Astrocyte of the cerebellum (primary cell): Measurements from ENCODE around the gene MAP3K7.

ENCODE experiments used
- DNase-seq: peaks from one replicate; pipeline ENCODE4 v3.0.0-alpha.2; 2011; ENCODE audit warnings: low read depth
- H3K4me3 ChIP-seq: 2 replicates; pipeline ENCODE4 v1.5.1; 2011; ENCODE audit warnings: mild to moderate bottlenecking, low read depth, low read length, moderate library complexity
- in situ Hi-C: cut with HindIII; loops from 2 replicates; pipeline ENCODE4 v1.10.0; 2017; ENCODE audit warnings: low sequenced_read_pairs
- TF ChIP-seq, protein P1 (sequence below): IDR thresholded peaks from 2 replicates; pipeline ENCODE4 v1.5.1; 2012; ENCODE audit warnings: low read length, low read depth, moderate library complexity, mild to moderate bottlenecking; ENCODE audit errors: missing control alignments

Gene MAP3K7

DNA sequence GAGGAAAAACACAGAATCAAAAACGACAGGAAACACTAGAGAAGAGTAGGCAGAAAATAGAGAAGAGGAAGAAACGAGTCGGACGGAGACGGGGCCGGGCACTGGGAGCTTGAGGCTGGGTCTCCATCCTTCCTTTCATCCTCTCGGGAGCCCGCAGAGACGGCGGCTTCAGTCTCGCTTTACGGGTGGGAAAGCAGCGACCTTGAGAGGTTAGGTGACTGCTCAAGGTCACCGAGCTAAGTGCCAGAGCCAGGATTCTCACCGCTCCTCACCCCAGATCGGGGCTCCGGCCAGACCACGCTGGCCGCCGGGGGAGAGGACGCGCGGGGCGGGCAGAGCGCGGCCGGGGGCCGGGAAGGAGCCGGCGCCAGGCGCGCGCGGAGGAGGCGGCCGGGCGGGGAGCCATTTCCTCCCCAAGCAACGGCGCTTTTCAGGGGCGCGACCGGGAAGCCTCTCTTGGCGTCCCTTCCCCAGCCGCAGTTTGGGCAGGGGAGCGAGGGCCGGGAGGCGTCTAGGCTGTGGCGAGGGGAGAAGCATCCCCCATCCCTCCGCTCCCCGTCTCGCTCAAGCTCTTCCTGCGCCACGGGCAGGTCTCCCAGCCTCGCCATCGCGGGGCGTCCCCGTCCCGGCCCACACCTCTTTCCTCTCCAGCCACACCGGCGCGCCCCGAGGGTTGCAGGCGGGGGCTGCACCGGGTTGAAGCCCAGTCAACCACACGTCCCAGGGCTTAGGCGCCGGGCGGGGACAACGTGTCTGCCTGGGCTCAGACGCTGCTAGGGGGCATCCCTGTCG is 24.1 kb upstream of the MAP3K7 start:
- H3K4me3 ChIP-seq = peak overlapping the region; percentile 56
- in situ Hi-C loops = no loop called here
- no peak for DNase-seq
- TF ChIP-seq, protein P1, sequence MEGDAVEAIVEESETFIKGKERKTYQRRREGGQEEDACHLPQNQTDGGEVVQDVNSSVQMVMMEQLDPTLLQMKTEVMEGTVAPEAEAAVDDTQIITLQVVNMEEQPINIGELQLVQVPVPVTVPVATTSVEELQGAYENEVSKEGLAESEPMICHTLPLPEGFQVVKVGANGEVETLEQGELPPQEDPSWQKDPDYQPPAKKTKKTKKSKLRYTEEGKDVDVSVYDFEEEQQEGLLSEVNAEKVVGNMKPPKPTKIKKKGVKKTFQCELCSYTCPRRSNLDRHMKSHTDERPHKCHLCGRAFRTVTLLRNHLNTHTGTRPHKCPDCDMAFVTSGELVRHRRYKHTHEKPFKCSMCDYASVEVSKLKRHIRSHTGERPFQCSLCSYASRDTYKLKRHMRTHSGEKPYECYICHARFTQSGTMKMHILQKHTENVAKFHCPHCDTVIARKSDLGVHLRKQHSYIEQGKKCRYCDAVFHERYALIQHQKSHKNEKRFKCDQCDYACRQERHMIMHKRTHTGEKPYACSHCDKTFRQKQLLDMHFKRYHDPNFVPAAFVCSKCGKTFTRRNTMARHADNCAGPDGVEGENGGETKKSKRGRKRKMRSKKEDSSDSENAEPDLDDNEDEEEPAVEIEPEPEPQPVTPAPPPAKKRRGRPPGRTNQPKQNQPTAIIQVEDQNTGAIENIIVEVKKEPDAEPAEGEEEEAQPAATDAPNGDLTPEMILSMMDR = peak; percentile 9

DNA sequence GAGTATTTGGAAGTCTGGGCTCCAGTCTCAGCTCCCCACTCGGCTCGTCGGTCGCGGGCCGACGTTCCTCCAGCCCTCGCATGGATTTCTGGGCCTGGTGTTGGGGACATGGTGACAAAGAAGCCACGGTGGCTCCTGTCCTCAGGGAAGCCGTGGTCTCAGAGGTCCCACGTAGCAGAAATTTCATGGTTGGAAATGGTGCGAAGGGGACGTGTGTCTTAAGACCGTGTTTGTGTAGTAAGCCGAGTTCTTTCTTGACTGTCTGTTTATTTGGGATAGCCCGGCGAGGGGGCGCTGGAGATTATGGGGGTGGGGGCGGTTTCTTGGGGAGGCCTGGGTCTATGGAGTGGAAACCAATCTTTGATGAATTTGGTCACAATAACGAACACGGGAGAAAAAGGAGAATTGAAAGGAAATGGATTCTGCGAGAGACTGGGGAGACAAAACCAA is 23.5 kb upstream of the MAP3K7 start:
- in situ Hi-C loops = no loop called here
- TF ChIP-seq, protein P1 = no peak
- DNase-seq = no peak
- H3K4me3 ChIP-seq = peak overlapping the region; percentile 56

DNA sequence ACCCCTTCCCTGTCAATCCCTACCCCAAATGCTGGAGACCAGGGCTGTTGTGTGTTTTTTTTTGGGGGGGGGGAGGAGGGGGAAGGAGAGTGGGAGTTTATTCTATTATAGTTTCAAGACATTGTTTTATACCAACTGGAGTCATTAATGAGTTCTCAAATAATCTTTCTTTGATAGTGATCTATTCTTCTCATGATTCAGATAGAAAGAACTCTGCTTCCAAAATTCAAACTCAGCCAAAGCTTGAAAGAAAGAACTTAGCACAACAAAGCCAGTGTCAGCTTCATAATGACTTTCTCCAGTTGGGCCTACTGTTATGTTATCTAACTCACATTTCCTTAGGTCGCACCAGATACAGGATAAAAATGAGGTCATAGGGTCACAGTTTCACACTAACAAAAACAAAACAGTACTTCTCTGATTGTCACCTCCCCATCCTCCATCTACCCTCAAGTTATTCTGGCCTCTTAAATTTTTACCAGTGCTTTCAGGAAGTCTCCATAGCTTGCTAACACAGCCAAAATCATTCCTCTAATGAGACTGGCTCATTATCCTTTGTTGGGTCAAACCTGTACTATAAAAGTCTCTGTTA is 19.0 kb upstream of the MAP3K7 start:
- in situ Hi-C loops = no loop called here
- TF ChIP-seq, protein P1 = no peak
- no peak for DNase-seq
- no peak overlapping the region for H3K4me3 ChIP-seq

DNA sequence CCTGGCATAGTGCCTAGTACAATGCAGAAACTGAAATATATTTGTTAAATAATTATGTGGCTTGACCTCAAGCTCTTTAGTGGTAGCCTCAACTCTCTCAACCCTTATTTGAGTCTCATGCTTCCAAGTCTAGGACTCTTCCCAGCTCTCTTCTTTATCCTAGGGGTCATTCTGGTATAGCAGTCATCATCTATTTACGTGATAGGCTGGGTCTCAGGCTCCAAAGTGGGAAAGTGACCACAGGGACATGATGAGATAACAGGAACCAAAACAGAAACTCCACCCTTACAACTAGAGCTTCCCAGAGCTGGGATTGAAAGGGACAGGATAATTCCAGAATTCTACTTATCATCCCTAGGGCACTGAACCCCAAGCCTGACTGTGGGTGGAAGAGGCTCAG is 17.7 kb upstream of the MAP3K7 start:
- DNase-seq = no peak

DNA sequence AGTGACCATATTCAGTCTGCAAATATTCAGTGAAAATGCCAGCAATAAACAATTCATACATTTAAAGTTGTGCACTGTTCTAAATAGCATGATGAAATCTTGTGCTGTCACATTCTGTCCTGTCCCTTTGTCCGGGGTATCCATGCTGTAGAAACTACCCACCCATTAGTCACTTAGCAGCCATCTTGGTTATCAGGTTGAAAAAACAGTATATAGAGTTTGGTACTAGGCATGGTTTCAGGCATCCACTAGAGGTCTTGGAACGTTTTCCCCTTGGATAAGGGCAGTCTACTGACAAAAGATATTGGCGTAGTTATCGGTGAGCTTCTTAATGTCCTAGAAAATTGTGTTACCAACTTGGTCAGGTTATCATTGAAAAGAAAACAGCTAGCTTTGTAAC is 12.3 kb upstream of the MAP3K7 start:
- TF ChIP-seq, protein P1 = no peak
- H3K4me3 ChIP-seq = no peak overlapping the region
- DNase-seq = no peak
- in situ Hi-C loops = no loop called here

More for the DNA sequence above, 17.7 kb upstream of the MAP3K7 start:
- H3K4me3 ChIP-seq = no peak overlapping the region
- in situ Hi-C loops = no loop called here
- TF ChIP-seq, protein P1 = no peak

DNA sequence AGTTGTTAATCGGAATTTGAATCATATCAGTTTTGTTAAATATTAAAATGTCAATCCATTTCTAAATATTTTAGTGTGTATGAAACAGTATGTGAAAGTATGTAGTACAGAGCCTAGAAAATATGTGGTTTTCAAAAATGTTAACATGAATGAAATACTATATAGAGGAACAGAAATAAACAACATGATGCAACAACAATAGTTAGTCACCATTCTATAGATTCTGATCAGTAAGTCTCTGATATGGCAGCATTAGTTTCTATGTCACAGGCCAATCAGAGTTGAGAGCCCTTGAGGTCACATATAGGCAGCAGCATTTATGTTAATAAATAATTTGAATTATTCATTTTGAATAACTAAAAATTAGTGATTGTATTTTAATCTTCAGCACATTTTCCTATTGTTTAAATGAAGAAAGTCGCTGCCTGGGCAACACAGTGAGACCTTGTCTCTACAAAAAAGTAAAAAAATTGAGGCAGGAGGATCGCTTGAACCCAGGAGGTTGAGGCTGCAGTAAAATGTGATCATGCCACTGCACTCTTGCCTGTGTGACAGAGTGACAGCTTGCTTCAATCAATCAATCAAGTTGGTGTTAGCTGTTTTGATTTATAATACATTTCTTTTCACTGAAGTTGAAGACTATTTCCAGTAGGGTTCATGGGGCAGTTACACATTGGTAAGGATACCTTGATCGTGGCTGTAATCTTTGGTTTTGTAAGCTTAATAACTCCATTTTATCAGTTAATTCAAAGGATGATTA is 11.5 kb upstream of the MAP3K7 start:
- TF ChIP-seq, protein P1 = no peak
- H3K4me3 ChIP-seq = no peak overlapping the region
- no peak for DNase-seq
- in situ Hi-C loops = no loop called here
